HEK293T (cell line): ENCODE results near the gene COL5A1.

Source experiments
- FOXA1 ChIP-seq: fragments of 450-650 bp; IDR thresholded peaks from 2 replicates; pipeline ENCODE4 v1.6.1; 2016; ENCODE audit warnings: mild to moderate bottlenecking
- FOXK2 ChIP-seq: fragments of 450-650 bp; IDR thresholded peaks from 2 replicates; pipeline ENCODE4 v1.6.1; 2016; ENCODE audit warnings: mild to moderate bottlenecking
- FOXM1 ChIP-seq: fragments of 450-650 bp; IDR thresholded peaks from 2 replicates; pipeline ENCODE4 v1.6.1; 2017; ENCODE audit warnings: mild to moderate bottlenecking, borderline replicate concordance
- NFRKB ChIP-seq: fragments of 450-650 bp; IDR thresholded peaks from 2 replicates; pipeline ENCODE4 v1.6.1; 2016; ENCODE audit warnings: mild to moderate bottlenecking, moderate library complexity
- PKNOX1 ChIP-seq: fragments of 450-650 bp; IDR thresholded peaks from 2 replicates; pipeline ENCODE4 v1.6.1; 2016
- SP1 ChIP-seq: fragments of 450-650 bp; IDR thresholded peaks from 2 replicates; pipeline ENCODE4 v1.6.1; 2017
- SUZ12 ChIP-seq: fragments of 450-650 bp; IDR thresholded peaks from 2 replicates; pipeline ENCODE4 v1.6.1; 2016; ENCODE audit warnings: mild to moderate bottlenecking
- ZNF384 ChIP-seq: fragments of 450-650 bp; IDR thresholded peaks from 2 replicates; pipeline ENCODE4 v1.6.1; 2016

- no peak for TF ChIP-seq SUZ12
- no peak for TF ChIP-seq FOXA1
- TF ChIP-seq PKNOX1: no peak
- TF ChIP-seq FOXK2: no peak
- no peak for TF ChIP-seq FOXM1
- TF ChIP-seq SP1: no peak
- no peak for TF ChIP-seq ZNF384
- TF ChIP-seq NFRKB: no peak
Observed at GRCh38 chr9:134809826-134810225, 168.2 kb downstream of the COL5A1 start.
